AG04450 (cell line): ENCODE measurements around the gene TRDMT1. TPM values are rescaled to one million over a fixed set of nuclear protein-coding genes. Genes with fewer than 3 reads are reported as not detected.
"Not testable (repeated sequence)": the region's sequence is repeated elsewhere in the genome, so short reads cannot be mapped to it uniquely, and the experiment has no call there.

Experiments used
- CTCF ChIA-PET: fragments of 300-600, 350-600 bp; formaldehyde crosslinking; extraction: SDS; loops from one replicate; lab custom pipeline; 2022; ENCODE audit warnings: antibody characterized with exemption, inconsistent platforms; lab: Charles Lee
- POLR2A ChIA-PET: fragments of 350-600 bp; formaldehyde crosslinking; extraction: SDS; loops from one replicate; lab custom pipeline; 2021; ENCODE audit warnings: antibody characterized with exemption, inconsistent platforms; lab: Yijun Ruan, JAX
- DNase-seq: peaks from one replicate; pipeline ENCODE4 v3.0.0-alpha.2; 2011; ENCODE audit warnings: low read depth, low spot score
- H3K27ac ChIP-seq: one replicate; pipeline ENCODE4 v1.5.1; 2012; ENCODE audit warnings: low read depth, low read length, control low read depth
- H3K27me3 ChIP-seq: one replicate; pipeline ENCODE4 v1.6.0; 2012; ENCODE audit warnings: low read length; ENCODE audit not compliant: control insufficient read depth, insufficient read depth
- H3K4me3 ChIP-seq: 2 replicates; pipeline ENCODE4 v1.5.1; 2011; ENCODE audit warnings: mild to moderate bottlenecking, low read depth, low read length, control low read depth
- H3K9me3 ChIP-seq: 2 replicates; pipeline ENCODE4 v1.5.1; 2012; ENCODE audit warnings: low read length; ENCODE audit not compliant: control insufficient read depth, insufficient read depth
- polyA plus RNA-seq: library from polyadenylated mRNA; depleted of rRNA; stranded (reverse); fragments of >200 nt; gene quantifications from 2 replicates; pipeline ENCODE4 v1.2.3, GENCODE V29; 2011
- TF ChIP-seq, protein P1 (sequence below): IDR thresholded peaks from 2 replicates; pipeline ENCODE4 v1.5.1; 2011; ENCODE audit warnings: low read depth, low read length, control low read depth, inconsistent platforms

TRDMT1 gene
- polyA plus RNA-seq, 1 experiment: 7.1 TPM

DNA sequence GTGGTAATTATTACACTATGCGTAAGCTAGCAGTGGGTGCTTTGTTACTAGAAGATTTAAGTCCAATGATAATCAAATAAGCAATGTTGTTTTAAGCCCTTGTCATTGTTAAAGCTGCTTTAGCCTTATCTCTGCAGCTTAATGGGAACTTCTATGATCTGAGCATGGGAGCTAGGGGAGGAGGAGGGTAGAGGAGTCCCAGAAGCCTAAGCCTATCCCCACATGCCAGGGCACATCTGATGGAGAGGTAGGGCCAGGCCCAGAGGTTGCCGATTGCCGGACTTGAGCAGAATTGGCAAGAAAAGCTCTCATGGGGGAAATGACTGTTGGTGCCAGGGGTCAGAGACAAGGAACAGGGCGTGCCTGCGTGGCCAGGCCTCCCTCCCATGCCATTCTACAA lies 85.3 kb downstream of the TRDMT1 start:
- ChIA-PET CTCF (interaction anchor here (0.9 kb wide), 1 partner anchor 263 kb away, joined by 3 read pairs; no protein-coding TSS in a partner anchor), POLR2A (no interaction called here)
- TF ChIP-seq, protein P1, sequence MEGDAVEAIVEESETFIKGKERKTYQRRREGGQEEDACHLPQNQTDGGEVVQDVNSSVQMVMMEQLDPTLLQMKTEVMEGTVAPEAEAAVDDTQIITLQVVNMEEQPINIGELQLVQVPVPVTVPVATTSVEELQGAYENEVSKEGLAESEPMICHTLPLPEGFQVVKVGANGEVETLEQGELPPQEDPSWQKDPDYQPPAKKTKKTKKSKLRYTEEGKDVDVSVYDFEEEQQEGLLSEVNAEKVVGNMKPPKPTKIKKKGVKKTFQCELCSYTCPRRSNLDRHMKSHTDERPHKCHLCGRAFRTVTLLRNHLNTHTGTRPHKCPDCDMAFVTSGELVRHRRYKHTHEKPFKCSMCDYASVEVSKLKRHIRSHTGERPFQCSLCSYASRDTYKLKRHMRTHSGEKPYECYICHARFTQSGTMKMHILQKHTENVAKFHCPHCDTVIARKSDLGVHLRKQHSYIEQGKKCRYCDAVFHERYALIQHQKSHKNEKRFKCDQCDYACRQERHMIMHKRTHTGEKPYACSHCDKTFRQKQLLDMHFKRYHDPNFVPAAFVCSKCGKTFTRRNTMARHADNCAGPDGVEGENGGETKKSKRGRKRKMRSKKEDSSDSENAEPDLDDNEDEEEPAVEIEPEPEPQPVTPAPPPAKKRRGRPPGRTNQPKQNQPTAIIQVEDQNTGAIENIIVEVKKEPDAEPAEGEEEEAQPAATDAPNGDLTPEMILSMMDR: no peak
- DNase-seq: no peak
- H3K27ac ChIP-seq: no peak overlapping the region
- H3K27me3 ChIP-seq: no peaks in the 10 kb centered on the region
- H3K4me3 ChIP-seq: no peak overlapping the region
- no peaks in the 10 kb centered on the region for H3K9me3 ChIP-seq

DNA sequence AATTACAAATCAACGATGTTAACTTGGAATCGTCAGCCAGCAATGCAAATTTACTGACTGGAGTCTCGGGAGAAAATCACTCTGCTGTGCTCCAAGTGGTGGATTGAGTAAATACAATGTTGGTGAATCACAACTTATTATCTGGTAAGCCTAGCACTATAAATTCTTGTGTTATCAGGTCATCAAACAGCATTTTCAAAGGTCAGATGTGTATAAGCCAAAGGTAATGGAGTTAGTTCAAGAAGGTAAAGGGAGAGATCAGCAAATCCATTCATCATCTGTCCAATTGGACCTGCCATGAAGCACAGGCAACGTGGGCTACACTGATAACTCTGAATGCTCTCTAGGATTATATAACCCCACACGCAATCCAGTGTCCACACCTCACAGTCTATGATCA lies 85.8 kb downstream of the TRDMT1 start:
- ChIA-PET POLR2A (no interaction called here), CTCF (interaction anchor here (0.7 kb wide), 2 partner anchors 26 to 36 kb away, joined by 4 to 6 read pairs; no protein-coding TSS in a partner anchor)
- no peaks in the 10 kb centered on the region for H3K9me3 ChIP-seq
- TF ChIP-seq, protein P1: peak; percentile 34
- H3K27ac ChIP-seq: no peak overlapping the region
- H3K27me3 ChIP-seq: no peaks in the 10 kb centered on the region
- H3K4me3 ChIP-seq: no peak overlapping the region
- DNase-seq: no peak

DNA sequence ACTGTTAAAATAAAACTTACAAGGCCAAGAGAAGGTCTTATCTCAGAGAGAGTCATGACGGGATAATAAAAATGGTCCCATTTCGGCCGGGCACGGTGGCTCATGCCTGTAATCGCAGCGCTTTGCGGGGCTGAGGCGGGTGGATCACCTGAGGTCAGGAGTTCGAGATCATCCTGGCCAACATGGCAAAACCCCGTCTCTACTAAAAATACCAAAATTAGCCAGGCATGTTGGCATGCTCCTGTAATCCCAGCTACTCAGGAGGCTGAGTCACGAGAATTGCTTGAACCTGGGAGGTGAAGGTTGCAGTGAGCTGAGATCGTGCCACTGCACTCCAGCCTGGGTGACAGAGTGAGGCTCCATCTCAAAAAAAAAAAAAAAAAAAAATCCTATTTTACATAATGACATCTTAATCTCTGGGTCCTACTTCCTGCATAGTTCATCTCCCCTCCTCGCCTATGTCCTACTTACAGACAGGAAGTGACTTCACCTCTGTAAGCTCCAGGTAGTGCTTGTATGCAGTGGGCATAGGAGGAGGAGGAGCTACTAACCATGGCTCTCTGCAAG lies 86.5 kb downstream of the TRDMT1 start:
- H3K9me3 ChIP-seq, H3K4me3 ChIP-seq, DNase-seq, H3K27ac ChIP-seq, POLR2A ChIA-PET, H3K27me3 ChIP-seq: not testable (repeated sequence)
- CTCF ChIA-PET: interaction anchor here (0.6 to 0.7 kb wide), 3 partner anchors 25 to 266 kb away, joined by 4 to 6 read pairs (median 4); no protein-coding TSS in a partner anchor

DNA sequence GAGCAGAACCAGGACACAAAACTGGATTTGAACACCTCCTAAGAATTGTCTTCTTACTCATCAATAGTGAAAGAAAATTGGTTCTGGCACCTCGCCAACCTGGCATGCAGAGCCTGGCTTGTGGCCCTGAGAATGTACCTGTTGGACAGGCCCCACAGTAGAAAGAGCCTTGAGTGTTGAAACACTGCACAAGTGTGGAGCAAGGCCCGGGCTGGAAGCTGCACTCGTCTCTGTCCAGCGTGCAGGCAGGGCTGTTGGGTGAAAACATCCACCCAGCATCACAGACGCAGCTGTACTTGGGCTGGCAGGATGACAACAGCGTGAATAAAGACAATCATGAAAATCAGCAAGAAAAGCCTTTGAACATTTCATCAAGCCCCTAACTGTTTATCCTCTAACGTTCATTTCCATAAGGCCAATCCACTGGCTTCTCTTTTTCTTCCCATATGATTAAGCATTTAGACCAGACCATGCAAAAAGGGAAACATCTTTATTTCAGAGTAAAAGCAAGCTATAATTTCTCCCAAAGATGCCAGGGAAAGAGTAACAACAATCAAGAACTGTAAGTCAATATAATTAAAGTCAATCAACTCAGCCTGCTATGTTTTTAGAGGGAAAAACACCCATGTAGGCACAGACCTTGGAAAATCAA lies 87.5 kb downstream of the TRDMT1 start:
- peak; percentile 55 for DNase-seq
- TF ChIP-seq, protein P1: no peak
- H3K27me3 ChIP-seq: no peaks in the 10 kb centered on the region
- ChIA-PET CTCF (no interaction called here), POLR2A (no interaction called here)
- no peak overlapping the region for H3K27ac ChIP-seq
- H3K9me3 ChIP-seq: no peaks in the 10 kb centered on the region
- no peak overlapping the region for H3K4me3 ChIP-seq

DNA sequence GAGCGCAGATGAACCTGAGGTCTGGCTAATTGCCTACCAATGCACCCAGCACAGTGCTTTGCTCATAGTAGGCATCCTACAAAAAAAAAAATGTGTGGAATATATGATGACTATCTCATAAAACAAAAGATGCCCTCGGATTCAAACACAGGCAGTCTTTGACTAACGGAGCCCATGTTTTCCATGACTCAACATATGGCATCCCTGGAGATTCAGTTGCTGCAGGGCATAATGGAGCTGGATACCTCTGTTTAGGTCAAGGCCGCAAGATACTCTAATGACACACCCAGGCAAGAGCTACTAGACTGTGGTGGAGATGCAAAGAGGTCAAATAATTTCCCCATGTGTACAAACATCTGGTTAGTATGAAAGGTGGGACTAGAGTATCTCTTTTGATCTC lies 88.1 kb downstream of the TRDMT1 start:
- no peak for DNase-seq
- H3K27ac ChIP-seq: no peak overlapping the region
- no peaks in the 10 kb centered on the region for H3K27me3 ChIP-seq
- TF ChIP-seq, protein P1: no peak
- H3K9me3 ChIP-seq: no peaks in the 10 kb centered on the region
- H3K4me3 ChIP-seq: no peak overlapping the region
- CTCF ChIA-PET: no interaction called here
- POLR2A ChIA-PET: no interaction called here
